Eye (tissue), 1 donor: Measurements from ENCODE around the gene NCKIPSD.

Source experiments
- DNase-seq: peaks from one replicate; pipeline ENCODE4 v3.0.0-alpha.2; 2015

Gene NCKIPSD

GRCh38 chr3:48644898-48645760, 40.6 kb downstream of the NCKIPSD start:
- DNase-seq: no peak

- no peak for DNase-seq
Measured at GRCh38 chr3:48642605-48643004, 43.1 kb downstream of the NCKIPSD start.

- DNase-seq: no peak
Measured at GRCh38 chr3:48641396-48641795, 44.3 kb downstream of the NCKIPSD start.

GRCh38 chr3:48639944-48640606, 45.6 kb downstream of the NCKIPSD start:
- DNase-seq: no peak

GRCh38 chr3:48637305-48637704, 48.4 kb downstream of the NCKIPSD start:
- no peak for DNase-seq

GRCh38 chr3:48636149-48636655, 49.5 kb downstream of the NCKIPSD start:
- peak; percentile 13 for DNase-seq

- peak; percentile 98 for DNase-seq
Measured at GRCh38 chr3:48635222-48636021, 50.3 kb downstream of the NCKIPSD start, which contains the start of gene SLC26A6. SLC26A6 (minus strand) TSS chr3:48635461; CDS start chr3:48635393, 68 bp downstream.

GRCh38 chr3:48634661-48635221, 51.0 kb downstream of the NCKIPSD start:
- DNase-seq: no peak

- no peak for DNase-seq
Measured at GRCh38 chr3:48633743-48634142, 52.0 kb downstream of the NCKIPSD start.

GRCh38 chr3:48633256-48633655, 52.5 kb downstream of the NCKIPSD start:
- DNase-seq: no peak

GRCh38 chr3:48631516-48632448, 53.9 kb downstream of the NCKIPSD start:
- DNase-seq: no peak

- DNase-seq: no peak
Measured at GRCh38 chr3:48630833-48631232, 54.9 kb downstream of the NCKIPSD start.

- DNase-seq: no peak
Measured at GRCh38 chr3:48630407-48630806, 55.3 kb downstream of the NCKIPSD start.

- DNase-seq: no peak
Measured at GRCh38 chr3:48629894-48630293, 55.8 kb downstream of the NCKIPSD start.

GRCh38 chr3:48628277-48629017, 57.3 kb downstream of the NCKIPSD start:
- no peak for DNase-seq

GRCh38 chr3:48625600-48625999, 60.1 kb downstream of the NCKIPSD start:
- DNase-seq: no peak

- DNase-seq: no peak
Measured at GRCh38 chr3:48624767-48625166, 60.9 kb downstream of the NCKIPSD start.

GRCh38 chr3:48623851-48624547, 61.7 kb downstream of the NCKIPSD start:
- DNase-seq: no peak
